RCC 7860 (cell line): ENCODE measurements around the gene IGFL4.

ENCODE experiments used
- DNase-seq: peaks from one replicate; pipeline ENCODE4 v3.0.0-alpha.2; 2015; ENCODE audit warnings: low spot score
- FAIRE-seq: peaks from 2 replicates; lab custom pipeline; 2012; peaks lifted over from hg19 to GRCh38; lab: Jason Lieb, UNC

Gene IGFL4

DNA sequence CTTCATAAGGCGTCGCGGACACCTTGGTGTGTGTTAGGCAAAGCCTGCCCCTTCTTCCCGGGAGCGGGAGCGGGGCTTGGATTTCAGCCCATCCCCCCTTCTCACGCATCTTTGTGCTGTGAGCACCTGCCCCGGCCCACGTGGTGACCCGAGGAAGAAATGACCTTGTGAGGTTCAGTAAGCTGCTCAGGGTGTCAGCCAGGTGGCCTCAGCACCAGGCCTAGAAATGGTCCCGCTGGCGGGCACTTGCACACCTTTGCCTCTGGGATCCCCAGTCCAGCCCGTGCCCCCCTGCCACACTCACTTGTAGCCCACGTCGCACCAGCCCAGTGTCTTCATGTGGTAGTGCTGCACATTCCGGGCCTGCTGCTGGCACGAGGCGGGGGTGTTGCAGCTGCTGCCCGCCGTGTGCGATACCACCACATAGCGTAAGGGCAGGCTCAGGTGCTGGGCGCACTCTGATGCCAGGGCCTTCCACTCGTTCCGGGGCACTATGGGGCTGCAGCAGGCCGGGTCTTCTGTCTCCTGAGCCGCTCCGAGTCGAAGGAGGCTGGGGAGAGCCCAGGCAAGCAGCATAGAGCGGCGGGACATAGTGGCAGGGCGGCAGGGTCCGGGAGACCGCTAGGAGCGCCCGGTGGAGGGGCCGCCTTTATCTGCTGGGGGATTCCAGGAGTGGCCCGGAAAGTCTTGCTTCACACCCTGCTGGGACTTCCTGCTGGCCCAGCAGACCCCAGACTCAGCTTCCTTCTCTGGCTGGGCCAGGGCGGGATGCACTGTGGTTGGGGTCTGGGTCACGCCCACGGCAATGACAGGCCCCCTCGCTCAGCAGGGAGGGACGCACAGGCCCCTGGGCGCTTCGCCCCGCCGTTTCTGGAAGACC, 18.1 kb downstream of the IGFL4 start, which contains the start of gene PGLYRP1:
Gene PGLYRP1 (minus strand): TSS at position 623 of the 880 bp plus-strand sequence. CDS start 32 bp downstream, at position 591.
- DNase-seq, result no peak
- FAIRE-seq, result no peak

DNA sequence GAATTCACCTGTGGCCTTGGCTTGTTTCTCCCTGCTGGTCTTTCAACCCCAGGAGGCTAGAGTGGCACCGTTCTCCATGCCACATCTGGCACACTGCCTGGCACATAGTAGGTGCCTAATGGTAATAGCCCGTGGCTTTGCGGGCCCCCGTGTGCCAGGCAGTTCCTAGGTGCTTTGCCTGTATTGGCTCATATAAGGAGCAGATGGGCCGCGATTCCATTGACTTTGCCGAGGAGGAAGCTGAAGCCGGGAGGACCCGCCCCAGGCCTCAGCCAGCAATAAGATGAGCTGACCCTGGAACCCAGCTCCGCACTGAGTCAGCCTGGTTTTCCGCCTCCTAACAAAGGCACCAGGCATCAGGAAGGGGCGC, 18.8 kb downstream of the IGFL4 start:
- FAIRE-seq (no peak), DNase-seq (no peak)

DNA sequence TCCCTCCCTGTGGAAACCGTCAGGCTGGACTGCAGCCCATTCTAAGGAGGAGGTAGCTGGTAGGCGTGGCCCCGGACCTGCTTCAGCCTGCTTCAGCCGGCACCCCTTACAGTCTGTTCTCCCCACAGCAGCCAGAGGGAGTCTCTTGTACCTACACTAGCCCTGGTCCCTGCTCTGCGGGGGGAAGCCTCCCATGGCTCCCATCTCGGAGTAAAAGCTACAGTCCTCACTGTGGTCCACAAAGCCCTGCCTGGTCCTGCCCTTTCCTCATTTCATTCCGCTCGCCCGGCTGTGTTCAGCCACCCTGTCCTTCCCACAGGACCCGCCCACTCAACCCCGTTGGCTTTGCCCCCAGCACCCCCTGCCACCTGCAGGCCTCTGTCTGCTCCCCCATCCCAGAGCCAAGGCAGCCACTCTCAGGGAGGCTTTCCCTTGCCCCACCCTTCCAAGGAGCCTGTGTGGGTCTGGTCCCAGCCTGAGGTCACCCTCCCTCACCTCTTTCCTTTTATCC, 19.2 kb downstream of the IGFL4 start:
- FAIRE-seq, result no peak
- no peak for DNase-seq

DNA sequence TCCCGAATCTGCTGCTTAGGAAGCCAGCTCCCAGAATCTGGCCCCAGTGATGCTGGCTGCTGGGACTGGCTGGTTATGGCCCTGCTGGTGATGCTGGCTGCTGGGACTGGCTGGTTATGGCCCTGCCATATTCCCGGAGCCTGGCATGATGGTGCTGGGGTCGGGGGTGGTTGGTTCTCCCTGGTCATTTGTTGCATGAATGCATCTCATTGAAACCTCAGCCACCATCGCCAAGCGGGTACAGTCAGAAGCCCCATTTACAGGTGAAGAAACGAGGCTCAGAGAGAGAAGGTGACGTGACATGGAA, 20.0 kb downstream of the IGFL4 start:
- FAIRE-seq, result no peak
- no peak for DNase-seq

DNA sequence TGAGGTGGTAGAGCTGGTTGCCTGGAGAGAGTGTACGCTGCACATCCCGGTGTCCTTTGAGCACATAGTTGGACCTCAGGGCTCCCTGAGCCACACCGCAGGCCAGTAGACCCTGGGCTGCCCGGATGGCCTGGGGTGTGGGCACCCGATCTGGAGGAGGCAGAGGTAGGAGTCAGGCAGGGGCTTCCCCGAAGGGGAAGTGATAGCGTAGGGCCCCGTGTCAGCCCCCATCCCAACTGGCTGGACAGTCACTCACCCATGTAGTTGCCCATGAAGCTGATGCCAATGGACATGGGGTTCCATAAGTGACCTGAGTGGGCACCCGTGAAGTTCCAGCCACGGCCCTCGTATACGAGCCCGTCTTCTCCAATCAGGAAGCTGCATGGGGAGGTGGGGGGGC, 21.5 kb downstream of the IGFL4 start:
- DNase-seq, result no peak
- no peak for FAIRE-seq

DNA sequence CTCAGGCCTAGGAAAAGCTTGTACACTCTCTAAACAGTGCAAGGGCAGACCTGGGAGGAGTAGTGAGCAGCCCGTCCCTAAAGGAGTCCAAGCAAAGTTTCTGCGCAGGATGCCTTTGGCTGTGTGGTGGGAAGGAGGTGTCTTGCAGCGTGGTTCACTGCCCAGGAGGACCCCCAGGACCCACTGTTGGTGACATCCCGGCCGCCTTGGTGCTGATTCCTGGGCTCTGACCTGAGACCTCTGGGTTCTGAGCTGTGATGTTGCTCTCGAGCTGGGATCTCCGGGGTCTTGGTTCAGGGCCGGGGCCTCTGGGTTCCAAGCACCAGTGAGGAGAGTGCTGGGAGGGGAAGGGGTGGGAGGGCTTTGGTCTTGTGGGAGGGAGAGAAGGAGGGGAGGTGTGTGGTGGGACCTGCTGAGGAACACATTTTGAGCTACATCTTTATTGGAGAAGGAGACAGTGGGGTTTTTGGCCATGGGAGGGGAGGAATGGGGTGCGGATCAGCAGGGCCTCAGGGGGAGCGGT, 22.0 kb downstream of the IGFL4 start:
- DNase-seq (no peak), FAIRE-seq (no peak)

GRCh38 chr19:46017874-46018675, 22.7 kb downstream of the IGFL4 start:
- FAIRE-seq (no peak), DNase-seq (no peak)

DNA sequence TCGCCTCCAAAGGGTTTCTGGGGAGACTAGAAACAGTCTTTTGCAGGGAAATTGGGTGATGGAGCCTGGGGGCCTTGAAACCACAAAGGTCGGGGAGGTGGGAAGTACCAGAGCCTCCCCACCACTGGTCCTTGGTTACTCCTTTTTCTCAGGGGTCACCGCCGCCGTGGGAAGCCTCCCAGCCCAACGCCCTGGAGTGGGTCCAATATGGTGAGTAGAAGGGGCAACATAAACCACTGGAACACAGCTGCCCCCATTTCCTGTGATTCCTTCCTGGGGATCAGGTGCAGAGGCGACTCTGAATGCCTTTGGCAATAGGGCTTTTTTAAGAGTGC, 23.7 kb downstream of the IGFL4 start:
- FAIRE-seq (no peak), DNase-seq (no peak)

DNA sequence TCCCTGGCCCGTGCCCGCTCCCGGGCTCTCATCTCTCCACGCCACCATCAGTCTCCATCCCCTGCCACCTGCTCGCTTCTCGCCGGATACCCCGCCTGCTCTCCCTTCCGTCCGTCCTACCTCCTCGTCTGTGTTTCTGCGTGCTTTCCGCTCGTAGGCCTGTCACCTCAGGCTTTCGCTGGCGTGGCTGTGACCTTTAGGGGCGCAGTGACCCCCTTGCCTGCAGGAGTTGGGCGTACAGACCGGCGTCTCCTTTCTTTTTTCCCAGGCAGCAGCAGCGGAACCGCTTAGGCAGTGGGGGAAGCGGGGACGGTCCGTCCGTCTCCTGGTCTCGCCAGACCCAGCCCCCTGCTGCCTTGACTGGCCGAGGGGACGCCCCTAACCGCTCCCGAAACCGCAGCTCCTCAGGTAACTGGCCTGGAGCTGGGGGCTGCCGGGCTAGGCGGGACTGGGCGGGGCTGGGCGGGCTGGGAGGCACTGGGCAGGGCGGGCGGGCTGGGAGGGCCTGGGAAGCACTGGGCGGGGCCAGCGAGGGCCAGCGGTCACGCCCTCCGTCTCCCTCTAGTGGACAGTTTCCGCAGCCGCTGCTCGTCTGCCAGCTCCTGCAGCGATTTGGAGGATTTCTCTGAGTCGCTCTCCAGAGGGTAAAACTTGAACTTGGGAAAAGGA, 24.2 kb downstream of the IGFL4 start:
- DNase-seq (peak; percentile 47), FAIRE-seq (no peak)

DNA sequence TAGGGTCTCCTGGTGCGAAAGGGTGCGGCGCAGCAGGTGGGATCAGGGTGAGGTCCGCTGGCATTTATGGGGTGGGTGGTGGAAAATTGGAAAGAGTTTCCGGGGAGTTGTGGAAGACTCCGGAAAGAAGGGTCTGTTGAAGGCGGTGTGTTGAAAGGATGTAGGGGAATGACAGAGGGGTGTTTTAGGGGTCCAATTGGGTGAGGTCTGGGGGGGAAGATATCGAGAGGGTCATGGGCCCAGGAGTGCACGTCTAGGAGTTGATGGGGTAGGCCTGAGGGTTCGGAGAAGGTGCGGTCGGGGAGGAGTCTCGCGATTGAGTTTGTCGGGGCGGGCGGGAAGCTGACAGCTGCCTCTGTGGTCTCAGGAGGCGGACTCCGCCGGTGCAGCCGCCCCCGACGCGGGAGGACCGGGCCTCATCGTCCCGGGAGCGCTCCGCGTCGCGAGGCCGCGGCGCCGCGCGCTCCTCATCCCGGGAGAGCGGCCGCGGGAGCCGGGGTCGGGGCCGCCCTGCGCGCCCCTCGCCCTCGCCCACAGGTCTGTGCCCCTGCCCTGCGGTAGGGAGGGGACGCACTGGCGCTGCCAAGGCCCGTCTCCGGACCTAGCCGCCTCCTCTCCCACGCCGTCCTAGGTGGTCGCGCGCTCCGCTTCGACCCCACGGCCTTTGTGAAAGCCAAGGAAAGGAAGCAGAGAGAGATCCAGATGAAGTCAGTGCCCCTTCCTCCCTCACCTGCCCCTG, 24.9 kb downstream of the IGFL4 start:
- DNase-seq, result no peak
- no peak for FAIRE-seq

- FAIRE-seq (no peak), DNase-seq (no peak)
These were observed 25.7 kb downstream of the IGFL4 start for GRCh38 chr19:46014941-46015686.

GRCh38 chr19:46014534-46014933, 26.3 kb downstream of the IGFL4 start:
- FAIRE-seq, result no peak

DNA sequence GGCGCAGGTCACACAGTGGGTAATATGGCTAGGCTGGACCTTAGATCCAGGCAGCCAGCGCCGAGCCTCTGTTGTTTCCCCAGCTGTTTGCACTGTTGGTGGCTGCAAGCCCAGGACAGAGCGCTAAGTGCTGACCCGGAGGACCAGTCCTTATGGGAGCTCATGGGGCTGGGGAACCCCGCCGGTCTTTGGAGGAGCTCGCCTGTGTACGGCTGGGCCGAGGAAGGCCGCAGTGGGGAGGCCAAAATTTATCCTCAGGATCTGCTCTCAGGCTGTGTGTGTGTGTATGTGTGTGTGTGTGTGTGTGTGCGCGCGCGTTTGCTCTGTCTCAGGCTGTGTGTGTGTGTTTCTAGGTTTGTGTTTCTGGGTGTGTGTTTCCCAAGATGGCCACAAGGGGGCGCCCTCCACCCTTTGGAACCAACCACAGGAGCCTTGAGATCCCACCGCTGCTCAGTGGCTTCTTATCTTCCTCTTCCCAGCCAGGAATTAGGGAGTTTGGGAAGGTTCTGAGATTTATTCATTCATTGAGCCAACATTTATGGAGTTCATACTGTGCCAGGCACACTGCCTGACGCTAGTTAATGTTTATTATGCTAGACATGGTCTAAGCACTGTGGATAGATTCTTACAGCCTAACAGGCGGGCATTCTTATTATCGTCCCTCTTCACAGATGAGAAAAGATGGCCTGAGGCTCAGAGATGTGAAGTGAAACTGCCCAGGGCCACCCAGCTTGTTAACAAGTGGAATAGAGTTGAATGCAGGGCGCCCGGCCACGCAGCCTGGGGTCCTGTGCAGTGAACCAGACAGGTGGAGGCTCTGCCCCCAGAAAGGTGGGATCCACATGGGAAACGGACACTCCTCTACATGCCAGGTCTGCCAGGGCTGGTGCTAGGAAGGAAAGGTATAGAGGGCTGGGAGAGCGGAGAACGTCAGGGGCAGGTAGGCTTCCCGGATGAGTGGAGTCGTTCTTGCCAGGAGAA, 31.0 kb downstream of the IGFL4 start:
- no peak for FAIRE-seq

More at GRCh38 chr19:46014534-46014933, 26.3 kb downstream of the IGFL4 start:
- DNase-seq, result no peak

DNA sequence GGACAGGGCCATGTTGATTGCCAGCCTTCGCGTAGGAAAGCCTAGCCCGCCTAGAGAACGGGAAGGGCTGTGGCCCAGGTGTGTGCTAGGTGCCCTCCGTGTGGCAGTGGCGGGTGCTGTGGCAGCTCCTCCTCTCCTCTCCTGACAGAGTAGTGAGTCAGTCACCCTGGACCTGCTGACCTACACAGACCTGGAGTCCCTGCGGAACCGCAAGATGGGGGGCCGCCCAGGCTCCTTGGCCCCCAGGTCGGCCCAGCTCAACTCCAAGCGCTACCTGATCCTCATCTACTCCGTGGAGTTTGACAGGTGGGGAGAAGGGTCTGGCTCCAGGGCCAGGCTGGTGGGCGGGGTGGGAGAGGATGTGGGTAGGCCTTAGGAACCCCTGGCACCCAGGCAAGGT, 34.4 kb downstream of the IGFL4 start:
- FAIRE-seq (no peak), DNase-seq (no peak)

More for the DNA sequence above, 31.0 kb downstream of the IGFL4 start:
- DNase-seq, result no peak

DNA sequence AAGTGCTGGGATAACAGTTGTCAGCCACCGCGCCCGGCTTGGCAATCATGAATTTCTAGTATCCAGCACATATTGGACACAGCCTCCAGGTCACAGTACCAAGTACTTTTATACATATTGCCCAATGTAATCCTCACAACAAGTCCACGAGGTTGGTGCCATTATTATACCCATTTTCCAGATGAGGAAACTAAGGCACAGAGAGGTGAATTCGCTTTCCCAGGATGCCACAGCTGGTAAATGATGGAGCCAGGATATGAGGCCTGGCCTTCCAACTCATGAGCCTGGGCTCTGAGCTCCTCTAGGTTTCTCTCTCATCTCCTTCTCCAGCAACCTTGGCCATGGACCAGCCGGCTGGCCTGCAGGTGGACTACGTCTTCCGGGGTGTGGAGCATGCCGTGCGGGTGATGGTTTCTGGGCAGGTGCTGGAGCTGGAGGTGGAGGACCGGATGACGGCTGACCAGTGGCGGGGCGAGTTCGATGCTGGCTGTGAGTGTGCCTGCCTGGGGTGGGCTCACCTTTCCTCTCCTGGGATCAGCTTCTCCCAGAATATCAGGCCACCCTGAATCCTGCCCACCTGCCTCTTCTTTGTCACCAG, 38.0 kb downstream of the IGFL4 start:
- FAIRE-seq, result no peak
- no peak for DNase-seq

DNA sequence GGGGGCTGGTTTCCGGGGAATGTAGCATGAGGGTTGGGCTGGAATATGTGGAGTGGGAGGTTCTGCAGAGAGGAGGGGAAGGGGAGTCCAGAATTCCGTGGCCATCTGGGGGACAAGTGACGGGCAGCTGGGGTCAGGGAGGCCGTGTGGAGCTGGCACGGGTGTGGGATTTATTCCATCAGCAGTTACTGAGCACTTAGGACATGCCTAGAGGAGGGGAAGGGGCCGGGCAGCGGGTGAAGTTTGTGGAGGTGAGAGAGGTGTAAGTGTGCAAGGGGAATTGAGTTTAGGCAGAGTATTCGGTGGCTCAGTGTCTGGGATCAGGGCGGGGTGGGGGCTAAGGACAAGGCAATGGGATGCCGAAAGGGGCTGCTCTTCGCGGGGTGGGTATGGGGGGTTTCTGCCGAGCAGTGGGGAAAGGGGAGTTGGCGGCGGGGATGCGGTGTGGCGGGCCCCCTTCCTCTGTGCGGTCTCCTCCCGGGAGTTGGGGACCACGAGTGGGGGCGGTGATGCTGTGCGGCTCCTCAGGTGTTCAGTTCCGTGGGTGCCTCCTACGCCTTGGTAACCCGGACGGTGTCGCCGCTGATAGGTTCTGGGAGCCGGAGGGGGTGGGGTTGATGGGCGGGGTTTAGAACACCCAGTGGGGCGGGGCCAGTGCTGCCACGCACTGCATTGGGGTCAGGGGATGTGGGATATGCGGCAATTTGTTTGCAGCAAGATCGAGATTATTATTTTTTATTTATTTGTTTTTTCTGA, 40.1 kb downstream of the IGFL4 start:
- no peak for FAIRE-seq

GRCh38 chr19:45999653-46000121, 41.1 kb downstream of the IGFL4 start:
- FAIRE-seq, result no peak
- no peak for DNase-seq

More for the DNA sequence above, 40.1 kb downstream of the IGFL4 start:
- no peak for DNase-seq
